Neural progenitor cell (in vitro differentiated cells): Measurements from ENCODE around the gene KRTAP16-1. TPM values are rescaled to one million over a fixed set of nuclear protein-coding genes. Genes with fewer than 3 reads are reported as not detected.

Source experiments
- DNase-seq: peaks from one replicate; pipeline ENCODE4 v3.0.0-alpha.2; 2016; ENCODE audit warnings: low spot score
- H2AFZ ChIP-seq: fragments of 200-600 bp; sonication (generic); replicated peaks from 2 replicates; pipeline ENCODE4 v1.6.1; 2016; ENCODE audit warnings: antibody characterized with exemption
- H3F3A ChIP-seq: fragments of 200-600 bp; sonication (generic); 2 replicates; pipeline ENCODE4 v1.6.1; 2016; ENCODE audit warnings: antibody characterized with exemption, low read depth
- H3K27ac ChIP-seq: fragments of 200-600 bp; sonication (generic); 2 replicates; pipeline ENCODE4 v1.5.1; 2016; ENCODE audit warnings: mild to moderate bottlenecking
- H3K27me3 ChIP-seq: fragments of 200-600 bp; sonication (generic); 2 replicates; pipeline ENCODE4 v1.6.1; 2016; ENCODE audit warnings: mild to moderate bottlenecking, moderate library complexity
- H3K36me3 ChIP-seq: fragments of 200-600 bp; sonication (generic); 2 replicates; pipeline ENCODE4 v1.5.1; 2016
- H3K4me1 ChIP-seq: fragments of 200-600 bp; sonication (generic); 2 replicates; pipeline ENCODE4 v1.6.1; 2016; ENCODE audit warnings: mixed run types
- H3K4me2 ChIP-seq: fragments of 200-600 bp; sonication (generic); 2 replicates; pipeline ENCODE4 v1.6.1; 2016
- H3K4me3 ChIP-seq: fragments of 200-600 bp; sonication (generic); 2 replicates; pipeline ENCODE4 v1.5.1; 2016
- H3K79me2 ChIP-seq: fragments of 200-600 bp; sonication (generic); 2 replicates; pipeline ENCODE4 v1.6.1; 2016; ENCODE audit warnings: low read depth
- H3K9ac ChIP-seq: fragments of 200-600 bp; sonication (generic); 2 replicates; pipeline ENCODE4 v1.6.1; 2016
- H3K9me3 ChIP-seq: fragments of 200-600 bp; sonication (generic); 2 replicates; pipeline ENCODE4 v1.5.1; 2016; ENCODE audit warnings: low read depth
- H4K20me1 ChIP-seq: fragments of 200-600 bp; sonication (generic); 2 replicates; pipeline ENCODE4 v1.6.1; 2016; ENCODE audit warnings: low read depth
- H3K27ac Mint-ChIP-seq: 3 replicates; pipeline ENCODE4 v1.8.0; 2021; ENCODE audit warnings: mixed read lengths
- H3K27me3 Mint-ChIP-seq: 2 replicates; pipeline ENCODE4 v1.8.0; 2022; ENCODE audit warnings: low read depth, mild to moderate bottlenecking, inconsistent platforms, moderate library complexity, mixed read lengths; ENCODE audit not compliant: insufficient read depth
- H3K36me3 Mint-ChIP-seq: 3 replicates; pipeline ENCODE4 v1.8.0; 2021; ENCODE audit warnings: mixed read lengths
- H3K4me1 Mint-ChIP-seq: 3 replicates; pipeline ENCODE4 v1.8.0; 2021; ENCODE audit warnings: mixed read lengths
- H3K4me3 Mint-ChIP-seq: 3 replicates; pipeline ENCODE4 v1.8.0; 2021; ENCODE audit warnings: mild to moderate bottlenecking, moderate library complexity, mixed read lengths
- H3K9me3 Mint-ChIP-seq: 3 replicates; pipeline ENCODE4 v1.8.0; 2020; ENCODE audit warnings: mixed read lengths
- EZH2 ChIP-seq: fragments of 200-600 bp; sonication (generic); IDR thresholded peaks from 2 replicates; pipeline ENCODE4 v1.6.1; 2017; ENCODE audit warnings: antibody characterized with exemption, mild to moderate bottlenecking, moderate library complexity
- EZH2phosphoT487 ChIP-seq: fragments of 200-600 bp; sonication (generic); IDR thresholded peaks from 2 replicates; pipeline ENCODE4 v1.6.1; 2017; ENCODE audit warnings: antibody characterized with exemption
- total RNA-seq: library from RNA; depleted of rRNA; stranded (reverse); fragments of >200 nt; gene quantifications from 2 replicates; pipeline ENCODE4 v1.2.3, GENCODE V29; 2015; ENCODE audit warnings: low replicate concordance
- TF ChIP-seq, protein P1 (sequence below): fragments of 200-600 bp; sonication (generic); IDR thresholded peaks from 2 replicates; pipeline ENCODE4 v1.5.1; 2017; ENCODE audit warnings: antibody characterized with exemption, mild to moderate bottlenecking

The KRTAP16-1 gene
- total RNA-seq, 1 donor from 2014 or later: not detected

DNA sequence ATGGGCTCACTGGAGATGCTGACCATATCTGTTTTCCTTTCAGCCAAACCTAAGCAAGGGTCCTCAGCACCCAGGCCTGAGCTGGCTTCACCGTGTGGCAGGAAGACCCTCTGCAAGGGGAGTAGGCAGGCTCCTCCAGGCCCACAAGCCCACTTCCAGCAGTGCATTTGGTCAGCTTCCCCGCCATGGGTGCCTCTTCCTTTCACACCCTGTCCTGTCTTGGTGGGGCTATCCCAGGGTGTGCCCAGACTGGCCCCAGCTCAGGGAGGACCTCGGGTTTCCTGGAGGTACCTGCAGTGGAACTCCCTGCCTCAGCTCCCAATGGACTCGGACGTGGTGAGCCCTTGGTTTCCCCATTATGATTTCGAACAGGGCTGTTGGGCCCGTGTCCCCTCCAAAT, 19.1 kb upstream of the KRTAP16-1 start:
- no peaks in the 10 kb centered on the region for H3K79me2 ChIP-seq

DNA sequence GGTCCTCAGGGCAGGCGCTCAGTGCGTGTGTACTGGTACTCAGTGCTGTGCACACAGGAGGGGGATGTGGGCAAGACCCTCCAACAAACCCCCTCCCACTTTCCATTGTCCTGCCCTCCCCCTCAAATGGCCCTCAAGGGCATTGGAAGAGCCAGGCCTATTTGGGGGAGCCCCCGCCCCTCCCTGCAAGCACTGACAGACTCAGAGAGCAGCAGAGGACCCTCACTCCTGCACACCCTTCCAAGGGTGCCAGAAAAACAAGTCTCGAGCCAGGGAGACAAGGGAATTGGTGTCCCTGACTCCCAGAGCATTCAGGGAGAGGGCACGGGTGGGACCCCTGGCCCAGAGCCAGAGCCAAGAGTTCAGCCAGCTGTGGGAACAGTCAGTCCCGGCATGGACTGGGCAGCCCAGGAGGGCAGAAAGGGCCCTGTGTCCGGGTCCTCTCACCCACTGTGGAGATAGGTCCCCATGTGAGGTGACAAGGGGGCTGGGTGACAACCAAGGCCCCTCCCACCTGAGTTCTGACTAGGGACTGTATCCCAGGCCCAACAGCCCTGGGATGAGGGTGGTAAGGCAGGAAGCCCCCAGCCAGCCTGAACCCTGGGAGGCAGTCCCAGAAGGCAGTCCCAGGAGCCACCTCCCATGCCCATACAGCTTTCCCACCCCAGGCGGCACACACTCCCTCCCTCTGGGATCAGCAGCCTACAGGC, 18.5 kb upstream of the KRTAP16-1 start:
- Histone ChIP-seq H3K9ac (no peak overlapping the region), H3K4me3 (no peak overlapping the region), H3F3A (no peaks in the 10 kb centered on the region), H3K27me3 (no peaks in the 10 kb centered on the region), H4K20me1 (no peaks in the 10 kb centered on the region), H3K4me1 (no peaks in the 10 kb centered on the region), H3K27ac (no peak overlapping the region), H3K79me2 (no peaks in the 10 kb centered on the region), H3K4me2 (no peak overlapping the region), H2AFZ (no peak overlapping the region), H3K36me3 (no peaks in the 10 kb centered on the region), H3K9me3 (no peaks in the 10 kb centered on the region)
- Mint-ChIP-seq H3K4me1 (no peaks in the 10 kb centered on the region), H3K27ac (no peak overlapping the region), H3K27me3 (peaks cover 3% of the 10 kb centered on the region), H3K4me3 (no peak overlapping the region), H3K36me3 (no peaks in the 10 kb centered on the region), H3K9me3 (no peaks in the 10 kb centered on the region)
- DNase-seq: no peak
- TF ChIP-seq, protein P1, sequence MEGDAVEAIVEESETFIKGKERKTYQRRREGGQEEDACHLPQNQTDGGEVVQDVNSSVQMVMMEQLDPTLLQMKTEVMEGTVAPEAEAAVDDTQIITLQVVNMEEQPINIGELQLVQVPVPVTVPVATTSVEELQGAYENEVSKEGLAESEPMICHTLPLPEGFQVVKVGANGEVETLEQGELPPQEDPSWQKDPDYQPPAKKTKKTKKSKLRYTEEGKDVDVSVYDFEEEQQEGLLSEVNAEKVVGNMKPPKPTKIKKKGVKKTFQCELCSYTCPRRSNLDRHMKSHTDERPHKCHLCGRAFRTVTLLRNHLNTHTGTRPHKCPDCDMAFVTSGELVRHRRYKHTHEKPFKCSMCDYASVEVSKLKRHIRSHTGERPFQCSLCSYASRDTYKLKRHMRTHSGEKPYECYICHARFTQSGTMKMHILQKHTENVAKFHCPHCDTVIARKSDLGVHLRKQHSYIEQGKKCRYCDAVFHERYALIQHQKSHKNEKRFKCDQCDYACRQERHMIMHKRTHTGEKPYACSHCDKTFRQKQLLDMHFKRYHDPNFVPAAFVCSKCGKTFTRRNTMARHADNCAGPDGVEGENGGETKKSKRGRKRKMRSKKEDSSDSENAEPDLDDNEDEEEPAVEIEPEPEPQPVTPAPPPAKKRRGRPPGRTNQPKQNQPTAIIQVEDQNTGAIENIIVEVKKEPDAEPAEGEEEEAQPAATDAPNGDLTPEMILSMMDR: no peak
- TF ChIP-seq EZH2phosphoT487: no peak
- no peak for TF ChIP-seq EZH2

More for the DNA sequence above, 19.1 kb upstream of the KRTAP16-1 start:
- Histone ChIP-seq H3K27me3 (no peaks in the 10 kb centered on the region), H3K4me1 (no peaks in the 10 kb centered on the region), H3K27ac (no peak overlapping the region), H3K9me3 (no peaks in the 10 kb centered on the region), H3K36me3 (no peaks in the 10 kb centered on the region), H3K4me2 (no peak overlapping the region), H3F3A (no peaks in the 10 kb centered on the region), H4K20me1 (no peaks in the 10 kb centered on the region), H3K4me3 (no peak overlapping the region), H2AFZ (no peak overlapping the region), H3K9ac (no peak overlapping the region)
- Mint-ChIP-seq H3K36me3 (no peaks in the 10 kb centered on the region), H3K27me3 (peaks cover 5% of the 10 kb centered on the region), H3K4me3 (no peak overlapping the region), H3K27ac (no peak overlapping the region), H3K4me1 (no peaks in the 10 kb centered on the region), H3K9me3 (no peaks in the 10 kb centered on the region)
- TF ChIP-seq EZH2phosphoT487 (no peak), EZH2 (no peak)
- TF ChIP-seq, protein P1: no peak
- DNase-seq: no peak

GRCh38 chr17:41326173-41327145, 17.4 kb upstream of the KRTAP16-1 start:
- no peak overlapping the region for H3K27ac ChIP-seq
- H3K4me3 Mint-ChIP-seq: no peak overlapping the region
- no peak overlapping the region for H2AFZ ChIP-seq
- H4K20me1 ChIP-seq: no peaks in the 10 kb centered on the region
- H3F3A ChIP-seq: no peaks in the 10 kb centered on the region
- no peak for TF ChIP-seq EZH2
- TF ChIP-seq EZH2phosphoT487: no peak
- H3K79me2 ChIP-seq: no peaks in the 10 kb centered on the region
- H3K9me3 Mint-ChIP-seq: no peaks in the 10 kb centered on the region
- no peak overlapping the region for H3K4me3 ChIP-seq
- H3K27me3 Mint-ChIP-seq: peaks cover 3% of the 10 kb centered on the region
- H3K27me3 ChIP-seq: no peaks in the 10 kb centered on the region
- H3K9ac ChIP-seq: no peak overlapping the region
- H3K4me1 ChIP-seq: no peaks in the 10 kb centered on the region
- no peaks in the 10 kb centered on the region for H3K4me1 Mint-ChIP-seq
- no peaks in the 10 kb centered on the region for H3K36me3 Mint-ChIP-seq
- H3K9me3 ChIP-seq: no peaks in the 10 kb centered on the region
- DNase-seq: no peak
- H3K36me3 ChIP-seq: no peaks in the 10 kb centered on the region
- no peak overlapping the region for H3K27ac Mint-ChIP-seq
- no peak overlapping the region for H3K4me2 ChIP-seq
